Spleen (tissue), 11 donors: ENCODE results near the gene STRIT1. TPM values are rescaled to one million over a fixed set of nuclear protein-coding genes. Genes with fewer than 3 reads are reported as not detected.

Experiments used
- DNase-seq: peaks from one replicate; pipeline ENCODE4 v3.0.0-alpha.2; 2020
- H3K27ac ChIP-seq, 8 donors: fragments of 200-600 bp; sonication (generic) in 7 of 8; 1 replicate in 4 of 8; 2 replicates in 4 of 8; pipeline versions ENCODE4 v1.5.0 to v1.8.0; 2016 to 2021; ENCODE audit warnings: inconsistent platforms in 4 of 8, mild to moderate bottlenecking in 4 of 8, moderate library complexity in 1 of 8
- H3K27me3 ChIP-seq, 7 donors: fragments of 200-600 bp; sonication (generic) in 6 of 7; replicated peaks in 1 of 7; 1 replicate in 4 of 7; 2 replicates in 3 of 7; pipeline versions ENCODE4 v1.5.0 to v1.8.0; 2016 to 2021; ENCODE audit warnings: inconsistent platforms in 3 of 7, mild to moderate bottlenecking in 1 of 7
- H3K36me3 ChIP-seq, 6 donors: fragments of 200-600 bp; sonication (generic) in 5 of 6; 1 replicate in 4 of 6; 2 replicates in 2 of 6; pipeline versions ENCODE4 v1.5.0 to v1.8.0; 2016 to 2021; ENCODE audit warnings: inconsistent platforms in 2 of 6
- H3K4me1 ChIP-seq, 6 donors: fragments of 200-600 bp; sonication (generic) in 5 of 6; 1 replicate in 3 of 6; 2 replicates in 3 of 6; pipeline versions ENCODE4 v1.5.0 to v1.8.0; 2016 to 2021; ENCODE audit warnings: inconsistent platforms in 3 of 6
- H3K4me3 ChIP-seq, 8 donors: fragments of 200-600 bp; sonication (generic) in 7 of 8; 1 replicate in 4 of 8; 2 replicates in 4 of 8; pipeline versions ENCODE4 v1.5.0 to v1.8.0; 2016 to 2021; ENCODE audit warnings: inconsistent platforms in 4 of 8, mild to moderate bottlenecking in 4 of 8, moderate library complexity in 2 of 8
- H3K9me3 ChIP-seq, 8 donors: fragments of 200-600 bp; sonication (generic) in 7 of 8; 1 replicate in 4 of 8; 2 replicates in 4 of 8; pipeline versions ENCODE4 v1.5.0 to v1.8.0; 2016 to 2021; ENCODE audit warnings: inconsistent platforms in 4 of 8
- POLR2A ChIP-seq, 3 donors: fragments of 450-650 bp; IDR thresholded peaks; one replicate each; pipeline ENCODE4 v1.5.1; 2017; ENCODE audit warnings: antibody characterized with exemption in 3 of 3, mild to moderate bottlenecking in 1 of 3
- POLR2AphosphoS5 ChIP-seq, 3 donors: sonication (generic); formaldehyde crosslinking; IDR thresholded peaks; one replicate each; pipeline ENCODE4 v1.5.1; 2017; ENCODE audit warnings: antibody characterized with exemption in 3 of 3
- WGBS, 5 donors: extraction: QIAGEN DNeasy Blood & Tissue Kit in 3 of 5; methylation state at CpG; one replicate each; pipeline versions ENCODE4 v1.1.5 to v1.1.7; 2013 to 2018; 5-methylcytosine and 5-hydroxymethylcytosine counted together
- intact Hi-C: fragments of 100-400 bp; cut with DNase I; formaldehyde crosslinking; loops from one replicate; pipeline ENCODE4 v1.15.0; 2023; ENCODE audit warnings: low total_unique reads
- polyA plus RNA-seq, 3 donors: library from polyadenylated mRNA; stranded (reverse); fragments of 200-250 nt; gene quantifications; one replicate each; pipeline ENCODE4 v1.2.1, GENCODE V29; 2013
- total RNA-seq, 7 donors: library from RNA; depleted of rRNA in 3 of 7; stranded (reverse); fragments of >200 nt in 3 of 7; fragmentation: NEBNext Ultra II Directional in 4 of 7; extraction: Animal tissue kit (Norgen Biotek cat#: 25700) in 4 of 7; gene quantifications; one replicate each; pipeline versions ENCODE4 v1.1.0 to v1.2.1, GENCODE V29; 2016 to 2021
- TF ChIP-seq, protein P1 (sequence below), 11 experiments: fragments of 200-600 bp in 7 of 11; fragments of 450-650 bp in 4 of 11; sonication (generic) in 4 of 11; IDR thresholded peaks in 8 of 11; conservative IDR thresholded peaks in 3 of 11; 1 replicate in 7 of 11; 2 replicates in 4 of 11; pipeline versions ENCODE4 v1.4.0 to v1.8.0; 2016 to 2021; ENCODE audit warnings: antibody characterized with exemption in 11 of 11, inconsistent platforms in 4 of 11, mild to moderate bottlenecking in 1 of 11
- donor health status: healthy with polysubstance abuse.
- donor health status: DM: no; HTN: no; CAD: no; lungs with moderate emphysema.
- donor health status: DM: no; HTN: no; CAD: no.
- donor health status: Bipolar disorder and iron deficiency.
- donor health status: healthy.
- donor health status: DM: no; HTN: no; CAD: no.
- donor health status: DM: yes; HTN: yes; CAD: no.

Gene STRIT1
- total and polyA plus RNA-seq, 10 donors: 0.43 TPM; not detected in 9

DNA sequence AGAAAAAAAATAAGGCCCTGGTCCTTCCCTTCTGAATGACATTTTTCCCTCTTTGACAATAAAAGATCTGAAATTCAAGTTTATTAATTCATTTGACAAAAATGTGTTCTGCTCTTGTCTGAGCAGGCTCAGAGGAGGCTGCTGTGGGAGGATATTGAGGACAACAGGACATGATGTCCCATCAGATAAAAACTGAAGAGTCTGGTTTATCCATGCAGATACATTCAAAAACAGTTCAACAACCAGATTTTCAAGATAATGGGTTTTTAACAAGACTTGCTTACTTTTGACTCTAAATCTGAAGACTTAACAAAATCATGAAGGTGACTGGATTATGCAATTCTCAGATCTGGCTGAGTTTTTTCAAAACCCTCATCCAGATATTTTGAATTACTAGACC lies 36.9 kb upstream of the STRIT1 start:
- no peak for DNase-seq
- H3K9me3 ChIP-seq: no peaks in the 10 kb centered on the region
- no peak for TF ChIP-seq POLR2A (IDR thresholded peaks at IDR 0.05)
- no peak for TF ChIP-seq POLR2AphosphoS5 (IDR thresholded peaks at IDR 0.05)
- TF ChIP-seq, protein P1, sequence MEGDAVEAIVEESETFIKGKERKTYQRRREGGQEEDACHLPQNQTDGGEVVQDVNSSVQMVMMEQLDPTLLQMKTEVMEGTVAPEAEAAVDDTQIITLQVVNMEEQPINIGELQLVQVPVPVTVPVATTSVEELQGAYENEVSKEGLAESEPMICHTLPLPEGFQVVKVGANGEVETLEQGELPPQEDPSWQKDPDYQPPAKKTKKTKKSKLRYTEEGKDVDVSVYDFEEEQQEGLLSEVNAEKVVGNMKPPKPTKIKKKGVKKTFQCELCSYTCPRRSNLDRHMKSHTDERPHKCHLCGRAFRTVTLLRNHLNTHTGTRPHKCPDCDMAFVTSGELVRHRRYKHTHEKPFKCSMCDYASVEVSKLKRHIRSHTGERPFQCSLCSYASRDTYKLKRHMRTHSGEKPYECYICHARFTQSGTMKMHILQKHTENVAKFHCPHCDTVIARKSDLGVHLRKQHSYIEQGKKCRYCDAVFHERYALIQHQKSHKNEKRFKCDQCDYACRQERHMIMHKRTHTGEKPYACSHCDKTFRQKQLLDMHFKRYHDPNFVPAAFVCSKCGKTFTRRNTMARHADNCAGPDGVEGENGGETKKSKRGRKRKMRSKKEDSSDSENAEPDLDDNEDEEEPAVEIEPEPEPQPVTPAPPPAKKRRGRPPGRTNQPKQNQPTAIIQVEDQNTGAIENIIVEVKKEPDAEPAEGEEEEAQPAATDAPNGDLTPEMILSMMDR (IDR thresholded peaks at IDR 0.05 in 8 of 11, conservative IDR thresholded peaks at IDR 0.05 in 3 of 11): no peak

DNA sequence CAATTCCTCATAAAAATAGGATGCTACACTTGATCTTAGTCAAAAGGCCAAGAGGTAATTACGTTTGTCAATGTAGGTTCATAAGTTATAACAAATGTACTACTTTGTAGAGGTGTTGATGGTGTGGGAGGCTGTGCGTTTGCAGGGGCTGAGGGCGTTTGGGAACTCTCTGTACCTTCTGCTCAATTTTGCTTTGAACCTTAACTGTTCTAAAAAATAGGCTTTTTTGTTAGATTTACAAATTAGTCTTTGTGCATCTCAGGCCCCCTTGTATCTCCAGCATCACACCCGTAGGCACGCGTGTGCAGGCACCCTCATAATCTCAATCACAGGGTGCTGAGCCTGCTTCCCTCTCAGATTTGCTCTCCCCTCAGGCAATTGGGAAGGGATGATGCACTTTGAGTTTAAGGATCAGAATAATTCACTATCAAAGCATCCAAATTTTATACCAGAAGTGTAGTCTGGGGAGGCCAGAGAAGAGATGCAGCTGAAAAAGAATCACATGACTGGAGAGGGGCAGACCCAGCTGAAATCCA lies 36.1 kb upstream of the STRIT1 start:
- Histone ChIP-seq H3K4me3 (no peak overlapping the region), H3K4me1 (peaks cover 0 to 5% (median 0%) of the 10 kb centered on the region in 6 donors), H3K27me3 (no peaks in the 10 kb centered on the region), H3K36me3 (no peaks in the 10 kb centered on the region), H3K9me3 (no peaks in the 10 kb centered on the region), H3K27ac (no peak overlapping the region)
- intact Hi-C loops: loop anchor here (10.0 kb wide), 2 partner anchors 375 to 575 kb away; no protein-coding TSS in a partner anchor
- DNase-seq: no peak
- 84 to 90% (median 89%) methylated on average over 6 of the region's 6 CpGs for WGBS, 5 donors
- TF ChIP-seq, protein P1 (IDR thresholded peaks at IDR 0.05 in 8 of 11, conservative IDR thresholded peaks at IDR 0.05 in 3 of 11): no peak
- TF ChIP-seq POLR2AphosphoS5 (IDR thresholded peaks at IDR 0.05): no peak
- TF ChIP-seq POLR2A (IDR thresholded peaks at IDR 0.05): no peak

More for the DNA sequence above, 36.9 kb upstream of the STRIT1 start:
- H3K27ac ChIP-seq: no peak overlapping the region
- intact Hi-C loops: no loop called here
- H3K27me3 ChIP-seq: no peaks in the 10 kb centered on the region
- peaks cover 0 to 13% (median 0%) of the 10 kb centered on the region in 6 donors for H3K4me1 ChIP-seq
- H3K4me3 ChIP-seq: no peak overlapping the region
- no peaks in the 10 kb centered on the region for H3K36me3 ChIP-seq

DNA sequence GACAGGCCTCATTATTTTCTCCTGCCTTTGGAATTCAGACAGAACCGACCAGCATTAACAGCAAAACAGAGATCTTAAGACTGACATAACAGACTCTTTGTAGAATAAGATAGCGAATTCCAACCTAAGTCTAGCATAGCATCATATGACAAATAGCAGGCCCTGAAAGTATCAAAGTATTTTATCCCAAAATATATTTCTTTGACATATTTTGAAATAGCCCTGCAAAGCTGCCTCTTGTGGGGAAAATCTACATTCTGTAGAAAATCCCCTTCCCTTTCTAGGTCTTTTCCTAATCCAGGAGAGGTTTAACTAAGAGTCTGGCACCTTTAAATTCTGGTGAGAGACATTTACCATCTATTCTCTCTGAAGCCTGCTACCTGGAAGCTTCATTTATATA lies 34.4 kb upstream of the STRIT1 start:
- TF ChIP-seq, protein P1 (IDR thresholded peaks at IDR 0.05 in 8 of 11, conservative IDR thresholded peaks at IDR 0.05 in 3 of 11): no peak
- TF ChIP-seq POLR2A (IDR thresholded peaks at IDR 0.05) (no peak), POLR2AphosphoS5 (IDR thresholded peaks at IDR 0.05) (no peak)
- intact Hi-C loops: loop anchor here (10.0 kb wide), 2 partner anchors 373 to 573 kb away; no protein-coding TSS in a partner anchor
- 85 to 94% (median 92%) methylated on average over 2 of the region's 2 CpGs for WGBS, 5 donors
- H3K27me3 ChIP-seq: no peaks in the 10 kb centered on the region
- no peaks in the 10 kb centered on the region for H3K9me3 ChIP-seq
- H3K4me1 ChIP-seq: no peaks in the 10 kb centered on the region
- H3K4me3 ChIP-seq: no peak overlapping the region
- H3K36me3 ChIP-seq: no peaks in the 10 kb centered on the region
- H3K27ac ChIP-seq: no peak overlapping the region
- DNase-seq: no peak

DNA sequence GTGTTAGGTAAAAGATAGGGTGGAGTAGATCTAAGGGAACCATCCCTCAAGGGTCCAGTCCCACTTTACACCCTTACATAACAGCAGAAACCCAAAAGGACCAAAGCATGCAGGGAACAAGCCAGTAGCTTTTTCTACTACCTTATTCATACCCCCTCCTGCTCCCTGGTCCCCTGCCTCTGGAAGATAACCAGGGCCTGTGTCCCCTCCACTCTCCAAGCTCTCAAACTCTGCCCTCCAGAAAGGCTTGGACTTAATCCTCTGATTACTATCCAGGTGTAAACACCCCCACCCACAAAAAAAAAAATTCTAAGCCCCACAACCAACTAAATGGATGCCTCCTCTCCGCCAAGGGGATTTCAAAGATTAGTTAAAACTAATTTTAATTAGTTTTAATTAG lies 33.9 kb upstream of the STRIT1 start:
- Histone ChIP-seq H3K36me3 (no peaks in the 10 kb centered on the region), H3K9me3 (no peaks in the 10 kb centered on the region), H3K4me3 (no peak overlapping the region), H3K4me1 (no peaks in the 10 kb centered on the region), H3K27ac (no peak overlapping the region), H3K27me3 (no peaks in the 10 kb centered on the region)
- intact Hi-C loops: loop anchor here (10.0 kb wide), 2 partner anchors 373 to 573 kb away; no protein-coding TSS in a partner anchor
- 83 to 94% (median 94%) methylated on average over 1 of the region's 1 CpG for WGBS, 5 donors
- TF ChIP-seq POLR2AphosphoS5 (IDR thresholded peaks at IDR 0.05): no peak
- no peak for DNase-seq
